DOHH2 (cell line): ENCODE data around the gene DCXR.

Experiments
- H3F3A ChIP-seq: fragments of 200-600 bp; sonication (generic), shearing (Covaris generic); 2 replicates; pipeline ENCODE4 v1.6.0; 2016; ENCODE audit warnings: antibody characterized with exemption, mild to moderate bottlenecking; ENCODE audit not compliant: control insufficient read depth, insufficient read depth
- H3K27ac ChIP-seq: fragments of 200-600 bp; sonication (generic); 2 replicates; pipeline ENCODE4 v1.5.1; 2014; ENCODE audit warnings: low read depth, mild to moderate bottlenecking, low read length, moderate library complexity
- H3K27me3 ChIP-seq: fragments of 200-600 bp; sonication (generic); 2 replicates; pipeline ENCODE4 v1.6.1; 2014; ENCODE audit warnings: mild to moderate bottlenecking, low read length, mixed read lengths; ENCODE audit not compliant: control insufficient read depth
- H3K36me3 ChIP-seq: fragments of 200-600 bp; sonication (generic); 2 replicates; pipeline ENCODE4 v1.6.1; 2014; ENCODE audit warnings: mild to moderate bottlenecking, low read length, moderate library complexity, mixed read lengths; ENCODE audit not compliant: control insufficient read depth
- H3K4me1 ChIP-seq: fragments of 200-600 bp; sonication (generic); 2 replicates; pipeline ENCODE4 v1.6.1; 2014; ENCODE audit warnings: mild to moderate bottlenecking, low read length, mixed read lengths; ENCODE audit not compliant: control insufficient read depth
- H3K4me2 ChIP-seq: fragments of 200-600 bp; sonication (generic); 2 replicates; pipeline ENCODE4 v1.6.0; 2014; ENCODE audit warnings: mild to moderate bottlenecking, low read length, moderate library complexity
- H3K4me3 ChIP-seq: fragments of 200-600 bp; sonication (generic); 2 replicates; pipeline ENCODE4 v1.5.1; 2014; ENCODE audit warnings: mild to moderate bottlenecking, low read length, mixed read lengths
- H3K79me2 ChIP-seq: fragments of 200-600 bp; sonication (generic); 2 replicates; pipeline ENCODE4 v1.6.1; 2014; ENCODE audit warnings: mild to moderate bottlenecking, low read length, mixed read lengths; ENCODE audit not compliant: control insufficient read depth
- H3K9me2 ChIP-seq: fragments of 200-600 bp; sonication (generic); replicated peaks from 2 replicates; pipeline ENCODE4 v1.6.1; 2014; ENCODE audit warnings: mild to moderate bottlenecking, low read length, mixed read lengths; ENCODE audit not compliant: control insufficient read depth
- H3K9me3 ChIP-seq: fragments of 200-600 bp; sonication (generic); 2 replicates; pipeline ENCODE4 v1.6.1; 2014; ENCODE audit warnings: antibody characterized with exemption, low read length, mixed read lengths; ENCODE audit not compliant: control insufficient read depth, insufficient read depth
- H4K20me1 ChIP-seq: fragments of 200-600 bp; sonication (generic); 2 replicates; pipeline ENCODE4 v1.6.0; 2014; ENCODE audit warnings: low read depth, mild to moderate bottlenecking, antibody characterized with exemption, low read length, moderate library complexity; ENCODE audit not compliant: control insufficient read depth, insufficient read depth
- EZH2phosphoT487 ChIP-seq: fragments of 200-600 bp; sonication (generic); IDR thresholded peaks from 2 replicates; pipeline ENCODE4 v1.6.1; 2017; ENCODE audit warnings: borderline replicate concordance, mild to moderate bottlenecking, antibody characterized with exemption, low read length, moderate library complexity, mixed read lengths
- TF ChIP-seq, protein P1 (sequence below): fragments of 200-600 bp; sonication (generic); IDR thresholded peaks from one replicate; pipeline ENCODE4 v1.5.1; 2014; ENCODE audit warnings: antibody characterized with exemption, mild to moderate bottlenecking, low read depth, low read length; ENCODE audit not compliant: poor library complexity, severe bottlenecking

The DCXR gene

DNA sequence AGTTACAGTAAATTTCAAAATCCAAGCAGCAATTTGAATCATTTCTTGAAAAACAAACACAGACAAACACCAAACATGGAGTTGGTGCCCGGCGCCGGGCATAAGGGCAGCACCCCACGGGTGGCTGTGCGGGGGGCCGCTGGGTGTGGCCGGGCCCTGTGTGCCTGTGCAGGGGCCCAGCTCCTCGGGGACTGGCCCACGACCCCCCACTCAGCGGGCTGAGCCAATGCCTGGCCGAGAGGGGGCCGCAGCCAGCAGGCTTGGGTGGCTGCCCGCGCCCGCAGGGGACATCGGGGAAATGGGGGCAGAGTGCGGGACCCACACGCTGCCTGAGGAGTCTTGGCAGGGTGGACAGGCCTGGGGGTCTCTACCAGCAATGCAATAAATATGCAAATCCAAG lies 40.9 kb upstream of the DCXR start:
- H3K36me3 ChIP-seq = peaks cover 53% of the 10 kb centered on the region
- no peaks in the 10 kb centered on the region for H3K9me2 ChIP-seq
- no peak overlapping the region for H3K4me2 ChIP-seq
- H4K20me1 ChIP-seq = peaks cover 3% of the 10 kb centered on the region; the same call in 1 of the 2 replicates
- peaks cover 3% of the 10 kb centered on the region; the same call in 1 of the 2 replicates for H3K27me3 ChIP-seq
- H3K4me1 ChIP-seq = peaks cover 17% of the 10 kb centered on the region
- H3F3A ChIP-seq = peaks cover 14% of the 10 kb centered on the region
- H3K9me3 ChIP-seq = no peaks in the 10 kb centered on the region
- H3K4me3 ChIP-seq = no peak overlapping the region
- H3K27ac ChIP-seq = no peak overlapping the region
- TF ChIP-seq, protein P1, sequence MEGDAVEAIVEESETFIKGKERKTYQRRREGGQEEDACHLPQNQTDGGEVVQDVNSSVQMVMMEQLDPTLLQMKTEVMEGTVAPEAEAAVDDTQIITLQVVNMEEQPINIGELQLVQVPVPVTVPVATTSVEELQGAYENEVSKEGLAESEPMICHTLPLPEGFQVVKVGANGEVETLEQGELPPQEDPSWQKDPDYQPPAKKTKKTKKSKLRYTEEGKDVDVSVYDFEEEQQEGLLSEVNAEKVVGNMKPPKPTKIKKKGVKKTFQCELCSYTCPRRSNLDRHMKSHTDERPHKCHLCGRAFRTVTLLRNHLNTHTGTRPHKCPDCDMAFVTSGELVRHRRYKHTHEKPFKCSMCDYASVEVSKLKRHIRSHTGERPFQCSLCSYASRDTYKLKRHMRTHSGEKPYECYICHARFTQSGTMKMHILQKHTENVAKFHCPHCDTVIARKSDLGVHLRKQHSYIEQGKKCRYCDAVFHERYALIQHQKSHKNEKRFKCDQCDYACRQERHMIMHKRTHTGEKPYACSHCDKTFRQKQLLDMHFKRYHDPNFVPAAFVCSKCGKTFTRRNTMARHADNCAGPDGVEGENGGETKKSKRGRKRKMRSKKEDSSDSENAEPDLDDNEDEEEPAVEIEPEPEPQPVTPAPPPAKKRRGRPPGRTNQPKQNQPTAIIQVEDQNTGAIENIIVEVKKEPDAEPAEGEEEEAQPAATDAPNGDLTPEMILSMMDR = no peak
- no peak for TF ChIP-seq EZH2phosphoT487
- no peaks in the 10 kb centered on the region for H3K79me2 ChIP-seq

DNA sequence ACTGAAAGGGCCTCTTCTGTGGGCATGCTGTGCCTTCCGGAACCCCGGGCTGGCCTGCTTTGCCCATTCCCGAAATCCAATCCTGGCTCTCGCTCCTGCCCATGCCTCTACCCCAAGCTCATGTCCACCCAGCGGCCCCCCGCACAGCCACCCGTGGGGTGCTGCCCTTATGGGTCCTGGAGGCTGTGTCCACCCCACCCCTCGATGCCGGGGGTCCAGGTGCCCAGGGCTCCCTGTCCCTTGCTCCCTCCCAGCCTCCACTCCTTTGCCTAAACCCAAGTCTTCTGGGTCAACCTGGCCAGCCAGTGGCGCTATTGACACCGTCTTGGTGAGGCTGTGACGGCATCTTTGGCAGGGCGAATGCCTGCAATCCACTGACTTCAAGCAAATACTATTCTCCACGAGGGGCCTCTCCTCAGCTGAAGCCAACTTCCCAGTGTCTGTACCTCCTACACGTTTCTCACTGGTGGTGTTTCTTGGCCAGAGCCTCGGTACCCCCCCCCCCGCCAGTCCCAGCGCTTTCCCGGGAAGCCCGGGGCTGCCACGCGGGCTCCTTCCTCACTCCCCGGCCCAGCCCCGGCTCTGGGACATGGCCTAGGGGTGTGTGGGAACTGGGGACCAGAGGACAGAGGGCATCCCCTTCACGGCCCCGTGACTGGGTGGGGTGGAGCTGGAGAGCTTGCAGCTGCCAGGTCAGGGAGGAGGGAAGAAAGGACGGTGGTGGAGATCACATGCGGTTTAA lies 40.3 kb upstream of the DCXR start:
- Histone ChIP-seq H3K36me3 (peaks cover 46% of the 10 kb centered on the region), H3K79me2 (no peaks in the 10 kb centered on the region), H3K4me2 (no peak overlapping the region), H3F3A (peaks cover 14% of the 10 kb centered on the region), H3K4me1 (peaks cover 17% of the 10 kb centered on the region), H3K9me3 (no peaks in the 10 kb centered on the region), H3K4me3 (no peak overlapping the region), H3K27ac (no peak overlapping the region), H3K27me3 (peaks cover 3% of the 10 kb centered on the region; the same call in 1 of the 2 replicates), H3K9me2 (no peaks in the 10 kb centered on the region), H4K20me1 (peaks cover 3% of the 10 kb centered on the region; the same call in 1 of the 2 replicates)
- TF ChIP-seq EZH2phosphoT487 = no peak
- TF ChIP-seq, protein P1 = no peak

DNA sequence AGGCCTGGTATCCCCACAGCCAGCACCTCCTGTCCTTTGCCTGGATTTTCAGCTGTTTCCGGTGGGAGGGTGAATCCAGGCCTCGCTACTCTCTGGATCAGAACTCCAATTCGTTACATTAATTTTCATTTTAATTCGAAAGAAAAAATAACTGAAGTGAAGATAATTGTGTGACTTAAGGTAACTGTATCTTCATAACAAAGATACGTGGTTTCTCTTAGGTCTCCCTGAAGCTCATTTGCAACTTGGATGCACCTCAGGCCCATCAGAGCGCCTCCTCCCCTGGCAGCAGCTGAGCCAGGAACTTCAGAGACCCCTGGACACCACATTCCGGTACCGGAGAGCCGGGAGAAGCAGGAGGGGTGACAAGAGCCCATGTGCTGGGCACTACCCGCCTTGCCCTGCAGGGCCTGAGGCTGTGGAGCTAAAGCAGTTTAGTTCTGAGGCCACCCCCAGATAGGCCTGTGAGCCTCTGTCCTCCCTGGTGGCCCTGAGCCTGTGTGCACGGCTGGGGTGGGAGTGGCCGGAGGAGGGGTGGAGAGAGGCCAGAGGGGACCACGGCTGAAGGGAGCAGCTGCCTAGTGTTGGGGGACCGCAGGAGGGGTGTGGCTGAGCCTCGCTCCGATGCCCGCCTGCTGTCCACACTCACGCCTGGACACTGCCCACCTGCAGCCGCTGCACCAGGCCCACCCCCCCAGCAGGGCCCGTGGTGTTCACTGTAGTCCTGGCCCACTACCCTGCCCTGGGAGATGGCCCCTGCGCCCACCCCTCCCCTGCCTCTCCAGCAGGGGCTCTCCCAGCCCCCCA lies 39.5 kb upstream of the DCXR start:
- no peaks in the 10 kb centered on the region for H3K9me3 ChIP-seq
- H3K79me2 ChIP-seq = no peaks in the 10 kb centered on the region
- H3F3A ChIP-seq = peaks cover 14% of the 10 kb centered on the region
- peaks cover 38% of the 10 kb centered on the region for H3K36me3 ChIP-seq
- no peak overlapping the region for H3K4me2 ChIP-seq
- no peaks in the 10 kb centered on the region for H3K9me2 ChIP-seq
- no peak for TF ChIP-seq EZH2phosphoT487
- TF ChIP-seq, protein P1 = no peak
- H4K20me1 ChIP-seq = peaks cover 3% of the 10 kb centered on the region; the same call in 1 of the 2 replicates
- H3K4me1 ChIP-seq = peaks cover 17% of the 10 kb centered on the region
- no peak overlapping the region for H3K4me3 ChIP-seq
- H3K27me3 ChIP-seq = peaks cover 3% of the 10 kb centered on the region; the same call in 1 of the 2 replicates
- H3K27ac ChIP-seq = no peak overlapping the region
